ENCODE data around the gene PSMD5. TPM values are rescaled to one million over a fixed set of nuclear protein-coding genes. Genes with fewer than 3 reads are reported as not detected.

The PSMD5 gene
- polyA plus RNA-seq, 1 experiment, result 22.0 TPM

DNA sequence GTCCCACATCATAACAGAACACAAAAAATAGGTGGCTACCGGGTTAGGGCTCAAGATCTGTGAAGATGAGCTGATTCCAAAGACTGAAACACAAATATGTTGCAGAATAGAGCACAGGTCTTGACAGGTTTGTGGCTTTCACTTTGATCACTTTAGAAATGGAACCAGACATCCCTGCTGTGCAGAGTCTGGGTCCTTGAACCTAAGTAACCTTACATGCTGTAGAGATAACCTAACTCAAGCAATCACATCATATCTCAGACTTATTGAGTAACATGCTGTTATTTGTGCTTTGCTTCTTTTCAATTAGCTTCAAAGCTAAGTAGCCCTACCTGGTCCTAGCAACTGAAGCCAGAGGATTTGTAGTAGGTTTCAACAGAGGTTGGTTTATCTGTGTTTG lies 73.8 kb downstream of the PSMD5 start:
- DNase-seq (ENCODE audit: low read depth), result no peak
- TF ChIP-seq, protein P1, sequence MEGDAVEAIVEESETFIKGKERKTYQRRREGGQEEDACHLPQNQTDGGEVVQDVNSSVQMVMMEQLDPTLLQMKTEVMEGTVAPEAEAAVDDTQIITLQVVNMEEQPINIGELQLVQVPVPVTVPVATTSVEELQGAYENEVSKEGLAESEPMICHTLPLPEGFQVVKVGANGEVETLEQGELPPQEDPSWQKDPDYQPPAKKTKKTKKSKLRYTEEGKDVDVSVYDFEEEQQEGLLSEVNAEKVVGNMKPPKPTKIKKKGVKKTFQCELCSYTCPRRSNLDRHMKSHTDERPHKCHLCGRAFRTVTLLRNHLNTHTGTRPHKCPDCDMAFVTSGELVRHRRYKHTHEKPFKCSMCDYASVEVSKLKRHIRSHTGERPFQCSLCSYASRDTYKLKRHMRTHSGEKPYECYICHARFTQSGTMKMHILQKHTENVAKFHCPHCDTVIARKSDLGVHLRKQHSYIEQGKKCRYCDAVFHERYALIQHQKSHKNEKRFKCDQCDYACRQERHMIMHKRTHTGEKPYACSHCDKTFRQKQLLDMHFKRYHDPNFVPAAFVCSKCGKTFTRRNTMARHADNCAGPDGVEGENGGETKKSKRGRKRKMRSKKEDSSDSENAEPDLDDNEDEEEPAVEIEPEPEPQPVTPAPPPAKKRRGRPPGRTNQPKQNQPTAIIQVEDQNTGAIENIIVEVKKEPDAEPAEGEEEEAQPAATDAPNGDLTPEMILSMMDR (IDR thresholded peaks at IDR 0.05; ENCODE audit: insufficient read depth, low read depth, low read length), result no peak
- POLR2A ChIA-PET, result no interaction called here
- Histone ChIP-seq H3K4me3 (ENCODE audit: low read depth, low read length) (no peak overlapping the region), H3K27me3 (ENCODE audit: control insufficient read depth, insufficient read depth, low read length) (no peaks in the 10 kb centered on the region), H3K36me3 (ENCODE audit: control insufficient read depth, insufficient read depth, low read length) (peaks cover 4% of the 10 kb centered on the region; the same call in 1 of the 2 replicates)
- CTCF ChIA-PET, result interaction anchor here (0.7 to 5.1 kb wide), 3 partner anchors 13 to 108 kb away, joined by 3 to 45 read pairs (median 3); no protein-coding TSS in a partner anchor

DNA sequence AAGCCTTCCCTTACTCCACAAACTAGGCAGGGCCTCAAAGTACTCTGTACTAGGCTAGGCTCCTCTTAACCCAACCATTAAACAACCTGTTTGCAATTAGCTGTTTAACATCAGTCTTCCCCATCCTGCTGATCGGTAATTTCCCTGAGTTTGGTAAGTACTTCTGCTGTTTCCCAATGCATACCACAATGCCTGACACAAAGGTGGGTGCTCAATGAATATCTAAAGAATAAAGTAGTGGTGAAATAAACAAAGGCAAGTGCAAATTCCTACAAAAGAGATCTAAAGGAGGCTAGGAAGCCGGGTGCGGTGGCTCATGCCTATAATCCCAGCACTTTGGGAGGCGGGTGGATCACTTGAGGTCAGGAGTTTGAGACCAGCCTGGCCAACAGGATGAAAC lies 74.5 kb downstream of the PSMD5 start:
- CTCF ChIA-PET, result interaction anchor here (1.0 to 5.1 kb wide), 3 partner anchors 9 to 16 kb away, joined by 3 to 45 read pairs (median 3); no protein-coding TSS in a partner anchor
- TF ChIP-seq, protein P1 (IDR thresholded peaks at IDR 0.05; ENCODE audit: insufficient read depth, low read depth, low read length), result no peak
- peaks cover 6% of the 10 kb centered on the region for H3K36me3 ChIP-seq (ENCODE audit: control insufficient read depth, insufficient read depth, low read length)
- no peaks in the 10 kb centered on the region for H3K27me3 ChIP-seq (ENCODE audit: control insufficient read depth, insufficient read depth, low read length)
- no peak for DNase-seq (ENCODE audit: low read depth)
- no peak overlapping the region for H3K4me3 ChIP-seq (ENCODE audit: low read depth, low read length)
- POLR2A ChIA-PET, result no interaction called here

DNA sequence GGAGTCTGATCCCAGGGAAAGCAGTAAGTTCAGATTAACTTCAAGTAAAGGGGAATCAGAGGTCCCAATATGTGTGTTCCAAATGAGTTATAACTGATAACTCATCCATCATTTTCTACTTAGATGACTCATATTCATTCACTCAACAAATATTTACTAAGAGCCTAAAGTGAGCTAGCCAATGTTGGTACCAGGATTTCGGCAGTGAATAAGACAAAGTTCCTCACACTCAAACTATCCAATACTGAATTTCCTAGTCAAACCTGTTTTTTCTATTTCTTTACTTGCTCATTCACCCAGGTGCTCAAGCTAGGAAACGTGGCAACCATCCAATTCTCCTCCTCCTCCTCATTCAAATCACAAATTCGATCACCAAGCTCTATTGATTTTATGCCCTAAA lies 75.3 kb downstream of the PSMD5 start:
- POLR2A ChIA-PET, result no interaction called here

More for the DNA sequence above, 75.3 kb downstream of the PSMD5 start:
- DNase-seq (ENCODE audit: low read depth), result no peak
- Histone ChIP-seq H3K4me3 (ENCODE audit: low read depth, low read length) (no peak overlapping the region), H3K36me3 (ENCODE audit: control insufficient read depth, insufficient read depth, low read length) (peaks cover 8% of the 10 kb centered on the region), H3K27me3 (ENCODE audit: control insufficient read depth, insufficient read depth, low read length) (no peaks in the 10 kb centered on the region)
- TF ChIP-seq, protein P1 (IDR thresholded peaks at IDR 0.05; ENCODE audit: insufficient read depth, low read depth, low read length), result no peak
- CTCF ChIA-PET, result interaction anchor here (1.0 to 5.1 kb wide), 2 partner anchors 10 to 11 kb away, joined by 3 to 45 read pairs; no protein-coding TSS in a partner anchor

Other genes starting within 250 kb of the PSMD5 start
- 1.1 and 2.0 TPM in 2 replicates for gene MEGF9, start 128.5 kb downstream of the PSMD5 start, polyA plus RNA-seq (2011; rRNA removed)
- 40.8 and 47.8 TPM in 2 replicates for gene FBXW2, start 49.5 kb downstream of the PSMD5 start, polyA plus RNA-seq (2011; rRNA removed)
- 32.8 and 61.7 TPM in 2 replicates for gene PHF19, start 34.3 kb upstream of the PSMD5 start, polyA plus RNA-seq (2011; rRNA removed)
- 2.2 and 3.3 TPM in 2 replicates for gene TRAF1, start 83.9 kb upstream of the PSMD5 start, polyA plus RNA-seq (2011; rRNA removed)
- 1.4 and 2.7 TPM in 2 replicates for gene C5, start 207.4 kb upstream of the PSMD5 start, polyA plus RNA-seq (2011; rRNA removed)
- 3.6 and 5.2 TPM in 2 replicates for gene CNTRL, start 232.0 kb upstream of the PSMD5 start, polyA plus RNA-seq (2011; rRNA removed)

Data from BJ (cell line).